T-cell (primary cell): ENCODE results near the gene RNGTT. TPM values are rescaled to one million over a fixed set of nuclear protein-coding genes. Genes with fewer than 3 reads are reported as not detected.
"Not testable (repeated sequence)": the region's sequence is repeated elsewhere in the genome, so short reads cannot be mapped to it uniquely, and the experiment has no call there.

Experiments
- ATAC-seq, 4 experiments: fragments of 200-7000 bp in 3 of 4; fragments of 150-1000 bp in 1 of 4; cut with Tn5 transposase; replicated peaks in 1 of 4; 1 replicate in 3 of 4; 2 replicates in 1 of 4; pipeline ENCODE4 v1.10.0; 2021; ENCODE audit warnings: moderate library complexity in 3 of 4, mild to moderate bottlenecking in 2 of 4, moderate number of reproducible peaks in 1 of 4
- CTCF ChIA-PET, 2 donors: fragments of 300-600 bp; sonication (Branson Sonifier 250); formaldehyde crosslinking; loops; one replicate each; lab custom pipeline; 2022; ENCODE audit warnings: antibody characterized with exemption in 2 of 2; lab: Charles Lee
- POLR2A ChIA-PET, 2 donors: fragments of 300-600 bp; sonication (Branson Sonifier 250); formaldehyde crosslinking; loops; one replicate each; lab custom pipeline; 2022; ENCODE audit warnings: antibody characterized with exemption in 2 of 2; lab: Charles Lee
- DNase-seq, 35 experiments: peaks; one replicate each; pipeline versions ENCODE4 v3.0.0 to v3.0.0-alpha.2; 2013 to 2023
- H3K27ac ChIP-seq: one replicate; pipeline ENCODE4 v1.5.1; 2013; ENCODE audit warnings: low read length
- H3K27me3 ChIP-seq, 2 experiments: replicated peaks in 1 of 2; 1 replicate in 1 of 2; 2 replicates in 1 of 2; pipeline versions ENCODE4 v1.6.1 to v1.7.0; 2013; ENCODE audit warnings: low read length in 1 of 2, mixed read lengths in 1 of 2; ENCODE audit not compliant: control insufficient read depth in 2 of 2, insufficient read depth in 2 of 2; ENCODE audit errors: extremely low read depth in 1 of 2
- H3K36me3 ChIP-seq, 2 donors: 1 replicate in 1 of 2; 2 replicates in 1 of 2; pipeline versions ENCODE4 v1.6.1 to v1.7.0; 2013; ENCODE audit warnings: low read length in 1 of 2; ENCODE audit not compliant: control insufficient read depth in 2 of 2, insufficient read depth in 1 of 2; ENCODE audit errors: extremely low read depth in 1 of 2
- H3K4me1 ChIP-seq, 2 experiments: 1 replicate in 1 of 2; 2 replicates in 1 of 2; pipeline versions ENCODE4 v1.6.1 to v1.7.0; 2013; ENCODE audit warnings: low read length in 2 of 2, mixed read lengths in 1 of 2; ENCODE audit not compliant: insufficient read depth in 2 of 2, control insufficient read depth in 1 of 2; ENCODE audit errors: extremely low read depth in 1 of 2
- H3K4me3 ChIP-seq, 2 donors: 1 replicate in 1 of 2; 2 replicates in 1 of 2; pipeline versions ENCODE4 v1.5.1 to v1.7.0; 2013; ENCODE audit warnings: mild to moderate bottlenecking in 2 of 2, low read length in 1 of 2, moderate library complexity in 1 of 2; ENCODE audit not compliant: control insufficient read depth in 1 of 2; ENCODE audit errors: extremely low read depth in 1 of 2
- H3K9me3 ChIP-seq: 2 replicates; pipeline ENCODE4 v1.7.0; 2013
- H3K27ac Mint-ChIP-seq, 2 donors: one replicate each; pipeline ENCODE4 v1.8.0; 2020 to 2021; ENCODE audit warnings: mild to moderate bottlenecking in 2 of 2, mixed read lengths in 2 of 2
- H3K27me3 Mint-ChIP-seq, 2 donors: one replicate each; pipeline ENCODE4 v1.8.0; 2021 to 2022; ENCODE audit warnings: mixed read lengths in 2 of 2
- H3K36me3 Mint-ChIP-seq: one replicate; pipeline ENCODE4 v1.8.0; 2021; ENCODE audit warnings: mixed read lengths
- H3K4me1 Mint-ChIP-seq, 3 donors: one replicate each; pipeline ENCODE4 v1.8.0; 2020 to 2022; ENCODE audit warnings: mixed read lengths in 3 of 3, mild to moderate bottlenecking in 1 of 3
- H3K4me3 Mint-ChIP-seq, 3 donors: one replicate each; pipeline ENCODE4 v1.8.0; 2020 to 2022; ENCODE audit warnings: mild to moderate bottlenecking in 3 of 3, mixed read lengths in 3 of 3, moderate library complexity in 3 of 3
- H3K9me3 Mint-ChIP-seq, 3 donors: one replicate each; pipeline ENCODE4 v1.8.0; 2020 to 2022; ENCODE audit warnings: mixed read lengths in 3 of 3
- WGBS: methylation state at CpG from one replicate; pipeline ENCODE4 v1.1.5; 2013; ENCODE audit warnings: missing lambda C conversion rate; ENCODE audit not compliant: insufficient coverage; 5-methylcytosine and 5-hydroxymethylcytosine counted together
- total RNA-seq, 35 experiments: library from RNA in 6 of 35; stranded (reverse) in 6 of 35; fragments of 120-200 nt in 1 of 35; gene quantifications; one replicate each; pipeline versions ENCODE4 v1.2.1 to v1.2.4 and lab custom pipeline; 2013 to 2026

The RNGTT gene
- total RNA-seq, 5 donors from 2014 or later (not counting 1 experiment from before 2014, with no cell fraction given) = 16.6 to 22.2 (median 17.5) TPM

DNA sequence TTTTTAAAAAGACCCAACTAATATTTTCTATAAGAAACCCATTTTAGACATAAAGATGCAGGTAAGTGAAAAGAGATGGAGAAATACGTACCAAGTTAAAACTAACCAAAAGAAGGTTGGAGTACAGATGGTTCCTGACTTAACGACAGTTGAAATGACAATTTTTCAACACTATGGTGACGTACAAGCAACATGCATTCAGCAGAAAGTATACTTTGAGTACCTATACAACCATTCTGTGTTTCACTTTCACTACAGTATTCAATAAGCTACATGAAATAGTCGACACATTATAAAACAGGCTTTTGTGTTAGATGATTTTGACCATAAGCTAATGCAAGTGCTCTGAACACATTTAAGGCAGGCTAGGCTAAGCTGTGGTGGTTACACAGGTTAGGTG, 228.9 kb downstream of the RNGTT start:
- no CpG with 5 or more reads among the region's 4 CpGs for WGBS
- no peak for ATAC-seq
- no peaks in the 10 kb centered on the region for H3K4me1 ChIP-seq
- Mint-ChIP-seq H3K9me3 (peaks cover 0 to 11% (median 0%) of the 10 kb centered on the region in 3 donors), H3K27ac (no peak overlapping the region), H3K4me3 (no peak overlapping the region), H3K27me3 (no peaks in the 10 kb centered on the region), H3K4me1 (peaks cover 12 to 26% (median 16%) of the 10 kb centered on the region in 3 donors), H3K36me3 (peaks cover 72% of the 10 kb centered on the region)
- H3K27me3 ChIP-seq = no peaks in the 10 kb centered on the region
- H3K9me3 ChIP-seq = peaks cover 3% of the 10 kb centered on the region
- CTCF ChIA-PET = no interaction called here
- POLR2A ChIA-PET = no interaction called here
- H3K36me3 ChIP-seq = peaks cover 4 to 9% of the 10 kb centered on the region in 2 donors
- no peak overlapping the region for H3K27ac ChIP-seq
- no peak for DNase-seq
- H3K4me3 ChIP-seq = no peak overlapping the region

DNA sequence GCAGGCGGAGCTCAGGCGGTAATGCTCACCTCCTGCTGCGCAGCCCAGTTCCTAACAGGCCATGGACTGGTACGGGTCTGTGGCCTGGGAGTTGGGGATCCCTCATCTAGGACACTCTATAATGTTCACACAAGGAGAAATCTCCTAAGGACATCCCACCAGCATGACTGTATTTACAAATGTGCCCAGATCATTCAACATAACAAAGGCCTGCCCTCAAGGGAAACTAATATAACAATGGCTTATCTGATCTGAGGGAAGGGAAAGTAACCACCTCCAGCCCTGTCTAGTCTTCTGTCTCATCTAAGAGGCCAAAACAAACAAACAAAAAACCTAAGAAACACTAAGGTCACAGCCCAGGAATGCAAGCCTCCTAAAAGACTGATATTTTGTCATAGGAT, 232.8 kb downstream of the RNGTT start:
- Mint-ChIP-seq H3K36me3 (peaks cover 59% of the 10 kb centered on the region), H3K4me1 (peaks cover 16 to 29% (median 25%) of the 10 kb centered on the region in 3 donors), H3K4me3 (no peak overlapping the region), H3K27ac (no peak overlapping the region), H3K9me3 (peaks cover 0 to 11% (median 0%) of the 10 kb centered on the region in 3 donors), H3K27me3 (no peaks in the 10 kb centered on the region)
- H3K36me3 ChIP-seq = peaks cover 0 to 3% of the 10 kb centered on the region in 2 donors
- no peaks in the 10 kb centered on the region for H3K27me3 ChIP-seq
- peaks cover 3% of the 10 kb centered on the region for H3K9me3 ChIP-seq
- 95% methylated on average over 3 of the region's 4 CpGs for WGBS
- POLR2A ChIA-PET = no interaction called here
- no peak for DNase-seq
- no peaks in the 10 kb centered on the region for H3K4me1 ChIP-seq
- CTCF ChIA-PET = no interaction called here
- no peak overlapping the region for H3K27ac ChIP-seq
- H3K4me3 ChIP-seq = no peak overlapping the region
- no peak for ATAC-seq

- H3K36me3 Mint-ChIP-seq = peaks cover 48% of the 10 kb centered on the region
- Histone ChIP-seq H3K27ac (no peak overlapping the region), H3K4me3 (no peak overlapping the region), H3K9me3 (no peaks in the 10 kb centered on the region), H3K4me1 (no peaks in the 10 kb centered on the region), H3K27me3 (no peaks in the 10 kb centered on the region), H3K36me3 (peaks cover 3 to 4% of the 10 kb centered on the region in 2 donors)
- no peak for DNase-seq
- no peak overlapping the region for H3K4me3 Mint-ChIP-seq
- peaks cover 11 to 25% (median 21%) of the 10 kb centered on the region in 3 donors for H3K4me1 Mint-ChIP-seq
- H3K9me3 Mint-ChIP-seq = peaks cover 0 to 5% (median 0%) of the 10 kb centered on the region in 3 donors
- H3K27me3 Mint-ChIP-seq = no peaks in the 10 kb centered on the region
- ChIA-PET POLR2A (no interaction called here), CTCF (no interaction called here)
- H3K27ac Mint-ChIP-seq = no peak overlapping the region
- WGBS = 98% methylated on average over 6 of the region's 10 CpGs
- ATAC-seq = no peak
These were observed 234.7 kb downstream of the RNGTT start for GRCh38 chr6:88728756-88729155.

DNA sequence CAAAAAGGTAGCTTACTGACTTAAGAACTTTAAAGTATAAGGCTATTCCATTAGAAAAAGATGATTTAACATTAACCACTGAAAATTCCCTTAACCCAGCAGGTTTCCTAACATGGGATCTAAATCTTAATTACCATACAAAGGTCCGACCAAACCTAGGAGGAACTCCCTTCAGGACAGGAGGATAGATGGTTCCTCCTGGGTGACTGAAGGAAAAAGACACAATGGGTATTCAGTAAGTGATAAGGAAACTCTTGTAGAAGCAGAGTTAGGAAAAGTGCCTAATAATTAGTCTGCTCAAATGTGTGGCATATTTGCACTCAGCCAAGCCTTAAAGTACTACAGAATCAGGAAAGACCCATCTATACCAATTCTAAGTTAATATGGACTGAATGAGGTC, 237.0 kb downstream of the RNGTT start:
- H3K27me3 Mint-ChIP-seq, H3K27ac ChIP-seq, ATAC-seq, H3K4me1 ChIP-seq, H3K9me3 ChIP-seq, H3K27me3 ChIP-seq, H3K9me3 Mint-ChIP-seq, H3K36me3 ChIP-seq, H3K4me3 ChIP-seq, H3K4me3 Mint-ChIP-seq, CTCF ChIA-PET, H3K27ac Mint-ChIP-seq, DNase-seq: not testable (repeated sequence)
- Mint-ChIP-seq H3K4me1 (peaks cover 11 to 16% (median 13%) of the 10 kb centered on the region in 3 donors), H3K36me3 (peaks cover 50% of the 10 kb centered on the region)
- POLR2A ChIA-PET = interaction anchor here in 1 of 2 donors (0.6 kb wide), 1 partner anchor 89 kb away, joined by 6 read pairs; no protein-coding TSS in a partner anchor
- no CpG with 5 or more reads among the region's 1 CpG for whole genome bisulfite sequencing

- peaks cover 1 to 4% of the 10 kb centered on the region in 2 donors for H3K36me3 ChIP-seq
- H3K4me1 Mint-ChIP-seq = peaks cover 11 to 16% (median 13%) of the 10 kb centered on the region in 3 donors
- POLR2A ChIA-PET = no interaction called here
- CTCF ChIA-PET = interaction anchor here in 1 of 2 donors (0.7 kb wide), 1 partner anchor 227 kb away, joined by 3 read pairs; no protein-coding TSS in a partner anchor
- ATAC-seq (no peak), DNase-seq (peak in 1 of 35 experiments; percentile 4)
- 85% methylated on average over 9 of the region's 13 CpGs for WGBS
- no peaks in the 10 kb centered on the region for H3K9me3 Mint-ChIP-seq
- no peak overlapping the region for H3K27ac Mint-ChIP-seq
- H3K27me3 ChIP-seq = no peaks in the 10 kb centered on the region
- no peak overlapping the region for H3K27ac ChIP-seq
- no peak overlapping the region for H3K4me3 Mint-ChIP-seq
- H3K4me3 ChIP-seq = no peak overlapping the region
- no peaks in the 10 kb centered on the region for H3K27me3 Mint-ChIP-seq
- H3K9me3 ChIP-seq = no peaks in the 10 kb centered on the region
- peaks cover 45% of the 10 kb centered on the region for H3K36me3 Mint-ChIP-seq
- no peaks in the 10 kb centered on the region for H3K4me1 ChIP-seq
These were observed 238.1 kb downstream of the RNGTT start for GRCh38 chr6:88725111-88725975.

- no peak overlapping the region for H3K27ac ChIP-seq
- H3K9me3 ChIP-seq = no peaks in the 10 kb centered on the region
- H3K27me3 ChIP-seq = no peaks in the 10 kb centered on the region
- ChIA-PET CTCF (no interaction called here), POLR2A (no interaction called here)
- Mint-ChIP-seq H3K4me1 (peaks cover 6 to 16% (median 10%) of the 10 kb centered on the region in 3 donors), H3K9me3 (no peaks in the 10 kb centered on the region), H3K27me3 (no peaks in the 10 kb centered on the region), H3K27ac (no peak overlapping the region), H3K4me3 (no peak overlapping the region), H3K36me3 (peaks cover 28% of the 10 kb centered on the region)
- H3K4me3 ChIP-seq = no peak overlapping the region
- no peak for ATAC-seq
- H3K36me3 ChIP-seq = peaks cover 2 to 4% of the 10 kb centered on the region in 2 donors
- no peak for DNase-seq
- no peaks in the 10 kb centered on the region for H3K4me1 ChIP-seq
- WGBS = no CpG with 5 or more reads among the region's 3 CpGs
These were observed 240.7 kb downstream of the RNGTT start for GRCh38 chr6:88722686-88723085.
